ENCODE data around the gene SLC22A23. TPM values are rescaled to one million over a fixed set of nuclear protein-coding genes. Genes with fewer than 3 reads are reported as not detected.

The SLC22A23 gene
- total RNA-seq, 1 donor from 2014 or later = 5.7 TPM

- Histone ChIP-seq H3K4me2 (ENCODE audit: low read length) (no peak overlapping the region), H3K36me3 (ENCODE audit: insufficient read depth, low read length) (no peaks in the 10 kb centered on the region), H3K4me1 (ENCODE audit: insufficient read depth, low read length) (peaks cover 7% of the 10 kb centered on the region), H3K27me3 (ENCODE audit: insufficient read depth, low read length) (no peaks in the 10 kb centered on the region), H3K4me3 (ENCODE audit: insufficient read depth, low read depth, low read length) (no peak overlapping the region), H3K9ac (ENCODE audit: low read length) (no peak overlapping the region), H4K20me1 (ENCODE audit: insufficient read depth, low read length) (no peaks in the 10 kb centered on the region), H2AFZ (ENCODE audit: low read depth, low read length) (no peak overlapping the region), H3K9me3 (ENCODE audit: insufficient read depth, low read depth, low read length) (no peaks in the 10 kb centered on the region), H3K79me2 (ENCODE audit: insufficient read depth, low read length) (no peaks in the 10 kb centered on the region), H3K27ac (ENCODE audit: low read depth, low read length) (no peak overlapping the region)
- Mint-ChIP-seq H3K27ac (ENCODE audit: unreplicated experiment) (no peak overlapping the region), H3K4me3 (ENCODE audit: unreplicated experiment) (no peak overlapping the region), H3K9me3 (ENCODE audit: unreplicated experiment) (no peaks in the 10 kb centered on the region), H3K4me1 (ENCODE audit: low read depth, unreplicated experiment) (peaks cover 20% of the 10 kb centered on the region), H3K36me3 (ENCODE audit: low read depth, unreplicated experiment) (peaks cover under 1% of the 10 kb centered on the region), H3K27me3 (ENCODE audit: low read depth, unreplicated experiment) (peaks cover 3% of the 10 kb centered on the region)
- DNase-seq (ENCODE audit: low read depth) (no peak), FAIRE-seq (no peak)
- TF ChIP-seq CTCF (IDR thresholded peaks at IDR 0.05; ENCODE audit: insufficient read depth, low read depth, low read length) (no peak), EZH2 (IDR thresholded peaks at IDR 0.05; ENCODE audit: insufficient read depth, low read length) (no peak)
Observed at GRCh38 chr6:3407840-3408239, 49.0 kb downstream of the SLC22A23 start.

- Mint-ChIP-seq H3K36me3 (ENCODE audit: low read depth, unreplicated experiment) (no peaks in the 10 kb centered on the region), H3K27ac (ENCODE audit: unreplicated experiment) (no peak overlapping the region), H3K4me1 (ENCODE audit: low read depth, unreplicated experiment) (peaks cover 24% of the 10 kb centered on the region), H3K4me3 (ENCODE audit: unreplicated experiment) (no peak overlapping the region), H3K27me3 (ENCODE audit: low read depth, unreplicated experiment) (no peaks in the 10 kb centered on the region), H3K9me3 (ENCODE audit: unreplicated experiment) (no peaks in the 10 kb centered on the region)
- no peaks in the 10 kb centered on the region for H3K36me3 ChIP-seq (ENCODE audit: insufficient read depth, low read length)
- no peaks in the 10 kb centered on the region for H3K27me3 ChIP-seq (ENCODE audit: insufficient read depth, low read length)
- H3K4me1 ChIP-seq (ENCODE audit: insufficient read depth, low read length) = peaks cover 7% of the 10 kb centered on the region
- no peak overlapping the region for H2AFZ ChIP-seq (ENCODE audit: low read depth, low read length)
- no peaks in the 10 kb centered on the region for H3K9me3 ChIP-seq (ENCODE audit: insufficient read depth, low read depth, low read length)
- FAIRE-seq (no peak), DNase-seq (ENCODE audit: low read depth) (no peak)
- no peak for TF ChIP-seq CTCF (IDR thresholded peaks at IDR 0.05; ENCODE audit: insufficient read depth, low read depth, low read length)
- no peak for TF ChIP-seq EZH2 (IDR thresholded peaks at IDR 0.05; ENCODE audit: insufficient read depth, low read length)
- no peaks in the 10 kb centered on the region for H3K79me2 ChIP-seq (ENCODE audit: insufficient read depth, low read length)
- no peaks in the 10 kb centered on the region for H4K20me1 ChIP-seq (ENCODE audit: insufficient read depth, low read length)
- H3K27ac ChIP-seq (ENCODE audit: low read depth, low read length) = no peak overlapping the region
- no peak overlapping the region for H3K9ac ChIP-seq (ENCODE audit: low read length)
- no peak overlapping the region for H3K4me3 ChIP-seq (ENCODE audit: insufficient read depth, low read depth, low read length)
- no peak overlapping the region for H3K4me2 ChIP-seq (ENCODE audit: low read length)
Observed at GRCh38 chr6:3406891-3407809, 49.7 kb downstream of the SLC22A23 start.

GRCh38 chr6:3406362-3406821 lies 50.5 kb downstream of the SLC22A23 start:
- Histone ChIP-seq H3K9ac (ENCODE audit: low read length) (no peak overlapping the region), H3K4me1 (ENCODE audit: insufficient read depth, low read length) (peaks cover 7% of the 10 kb centered on the region), H2AFZ (ENCODE audit: low read depth, low read length) (no peak overlapping the region), H3K4me2 (ENCODE audit: low read length) (no peak overlapping the region), H3K27ac (ENCODE audit: low read depth, low read length) (no peak overlapping the region), H3K36me3 (ENCODE audit: insufficient read depth, low read length) (no peaks in the 10 kb centered on the region), H3K4me3 (ENCODE audit: insufficient read depth, low read depth, low read length) (no peak overlapping the region), H3K27me3 (ENCODE audit: insufficient read depth, low read length) (no peaks in the 10 kb centered on the region), H3K9me3 (ENCODE audit: insufficient read depth, low read depth, low read length) (no peaks in the 10 kb centered on the region), H3K79me2 (ENCODE audit: insufficient read depth, low read length) (no peaks in the 10 kb centered on the region), H4K20me1 (ENCODE audit: insufficient read depth, low read length) (no peaks in the 10 kb centered on the region)
- Mint-ChIP-seq H3K27ac (ENCODE audit: unreplicated experiment) (no peak overlapping the region), H3K4me3 (ENCODE audit: unreplicated experiment) (no peak overlapping the region), H3K9me3 (ENCODE audit: unreplicated experiment) (no peaks in the 10 kb centered on the region), H3K27me3 (ENCODE audit: low read depth, unreplicated experiment) (no peaks in the 10 kb centered on the region), H3K4me1 (ENCODE audit: low read depth, unreplicated experiment) (peaks cover 24% of the 10 kb centered on the region), H3K36me3 (ENCODE audit: low read depth, unreplicated experiment) (no peaks in the 10 kb centered on the region)
- DNase-seq (ENCODE audit: low read depth) (no peak), FAIRE-seq (no peak)
- no peak for TF ChIP-seq CTCF (IDR thresholded peaks at IDR 0.05; ENCODE audit: insufficient read depth, low read depth, low read length)
- no peak for TF ChIP-seq EZH2 (IDR thresholded peaks at IDR 0.05; ENCODE audit: insufficient read depth, low read length)
